ENCODE data around the gene PIGZ.
"Not testable (repeated sequence)": the region's sequence is repeated elsewhere in the genome, so short reads cannot be mapped to it uniquely, and the experiment has no call there.

Gene PIGZ

DNA sequence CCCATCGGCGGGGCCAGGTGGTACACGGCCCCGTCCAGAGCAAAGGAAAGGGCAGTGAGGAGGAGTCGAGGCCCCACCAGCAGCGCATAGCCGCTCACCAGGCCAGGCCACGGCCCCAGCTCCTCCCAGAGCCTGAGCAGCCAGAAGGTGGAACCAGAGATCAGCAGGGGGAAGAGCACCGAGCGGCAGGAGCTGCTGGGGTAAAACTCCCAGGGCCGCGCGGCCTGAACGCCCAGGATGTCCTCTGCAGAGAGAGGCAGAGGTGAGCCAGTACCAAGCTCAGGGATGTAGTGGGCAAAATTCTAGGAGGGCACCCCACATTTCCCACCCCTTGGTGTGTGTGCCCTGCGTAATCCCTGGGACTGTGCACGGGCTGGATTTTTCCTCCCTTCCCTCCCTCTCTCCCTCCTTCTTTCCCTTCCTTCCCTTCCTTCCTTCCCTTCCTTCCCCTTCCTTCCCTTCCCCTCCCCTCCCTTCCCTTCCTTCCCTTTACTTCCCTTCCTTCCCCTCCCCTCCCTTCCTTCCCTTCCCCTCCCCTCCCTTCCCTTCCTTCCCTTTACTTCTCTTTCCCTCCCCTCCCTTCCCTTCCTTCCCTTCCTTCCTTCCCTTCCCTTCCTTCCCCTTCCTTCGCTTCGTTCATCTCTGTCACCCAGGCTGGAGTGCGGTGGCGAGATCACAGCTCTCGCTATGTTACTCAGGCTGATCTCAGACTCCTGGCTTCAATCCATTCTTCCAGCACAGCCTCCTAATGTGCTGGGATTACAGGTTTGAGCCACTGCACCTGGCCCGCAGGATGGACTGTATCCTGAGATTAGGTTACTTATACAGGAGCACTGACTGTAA, 20.0 kb downstream of the PIGZ start:
- no peak for DNase-seq

DNA sequence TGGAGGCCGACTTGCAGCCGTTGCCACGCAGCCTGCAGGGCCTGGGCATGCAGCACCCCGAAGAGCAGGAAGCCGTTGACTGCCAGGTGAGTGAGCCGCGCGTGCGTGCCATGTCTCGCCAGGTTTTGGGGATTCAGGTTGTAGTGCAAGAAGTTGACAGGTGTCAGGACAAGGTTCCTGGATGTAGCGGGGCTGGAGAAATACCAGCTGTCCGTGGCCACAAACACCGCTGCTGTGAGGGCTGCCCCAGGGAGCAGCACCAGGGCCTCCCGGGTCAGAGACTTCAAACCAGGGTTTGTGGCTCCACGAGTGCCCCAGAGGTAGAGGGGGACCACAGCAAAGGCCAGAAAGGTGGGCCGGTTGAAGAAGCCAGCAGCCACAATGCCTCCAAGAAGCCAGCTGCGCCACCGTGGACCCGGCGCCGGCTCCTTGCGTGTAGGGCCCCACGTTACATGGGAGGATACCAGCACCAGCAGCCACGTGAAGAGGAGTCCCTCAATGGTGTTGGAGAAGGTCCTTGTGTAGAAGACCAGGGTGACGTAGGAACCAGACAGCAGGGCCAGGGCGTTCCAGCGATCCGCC, 20.7 kb downstream of the PIGZ start:
- DNase-seq, result no peak

DNA sequence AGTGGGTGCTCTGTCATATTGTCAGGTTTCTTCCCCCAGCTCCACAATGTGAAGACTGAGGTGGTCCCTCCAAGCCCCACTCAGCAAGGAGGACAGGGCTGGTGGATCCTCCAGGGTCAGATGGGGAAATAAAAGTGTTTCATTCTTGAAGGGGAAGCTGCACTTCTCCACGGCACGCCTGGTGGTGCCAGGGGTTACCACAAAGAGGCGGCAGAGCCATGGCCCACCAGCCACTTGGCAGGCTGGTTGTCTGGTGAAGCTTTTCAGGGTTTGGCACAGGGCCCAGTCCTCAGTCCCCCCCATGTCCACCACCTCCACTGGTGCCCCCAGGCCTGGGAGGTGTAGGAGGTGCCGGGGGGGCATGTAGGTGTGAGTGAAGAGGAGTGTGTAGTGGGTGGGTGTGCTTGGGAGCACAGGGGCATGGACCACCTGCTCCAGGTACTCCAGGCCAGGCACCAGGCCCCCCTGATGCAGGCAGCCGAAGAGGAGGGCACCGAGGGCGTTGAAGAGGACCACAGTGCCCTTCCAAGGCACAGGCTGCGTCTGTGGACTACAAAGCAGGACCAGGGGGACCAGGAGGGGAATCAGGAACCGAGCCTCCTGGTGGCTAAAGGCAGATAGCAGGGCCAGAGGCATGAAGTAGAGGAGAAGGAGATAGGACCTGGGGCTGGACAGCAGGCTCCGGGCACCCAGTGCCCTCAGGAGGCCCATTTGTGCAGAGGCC, 21.3 kb downstream of the PIGZ start:
- no peak for DNase-seq

DNA sequence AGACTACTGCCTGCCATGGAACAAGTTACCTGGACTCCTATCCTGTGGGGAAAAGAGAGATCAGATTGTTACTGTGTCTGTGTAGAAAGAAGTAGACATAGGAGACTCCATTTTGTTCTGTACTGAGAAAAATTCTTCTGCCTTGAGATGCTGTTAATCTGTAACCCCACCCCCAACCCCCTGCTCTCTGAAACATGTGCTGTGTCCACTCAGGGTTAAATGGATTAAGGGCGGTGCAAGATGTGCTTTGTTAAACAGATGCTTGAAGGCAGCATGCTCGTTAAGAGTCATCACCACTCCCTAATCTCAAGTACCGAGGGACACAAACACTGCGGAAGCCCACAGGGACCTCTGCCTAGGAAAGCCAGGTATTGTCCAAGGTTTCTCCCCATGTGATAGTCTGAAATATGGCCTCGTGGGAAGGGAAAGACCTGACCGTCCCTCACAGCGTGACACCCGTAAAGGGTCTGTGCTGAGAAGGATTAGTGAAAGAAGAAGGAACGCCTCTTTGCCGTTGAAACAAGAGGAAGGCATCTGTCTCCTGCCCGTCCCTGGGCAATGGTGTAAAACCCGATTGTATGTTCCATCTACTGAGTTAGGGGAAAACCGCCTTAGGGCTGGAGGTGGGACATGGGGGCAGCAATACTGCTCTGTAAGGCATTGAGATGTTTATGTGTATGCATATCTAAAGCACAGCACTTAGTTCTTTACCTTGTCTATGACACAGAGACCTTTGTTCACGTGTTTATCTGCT, 24.4 kb downstream of the PIGZ start:
- not testable (repeated sequence) for DNase-seq

DNA sequence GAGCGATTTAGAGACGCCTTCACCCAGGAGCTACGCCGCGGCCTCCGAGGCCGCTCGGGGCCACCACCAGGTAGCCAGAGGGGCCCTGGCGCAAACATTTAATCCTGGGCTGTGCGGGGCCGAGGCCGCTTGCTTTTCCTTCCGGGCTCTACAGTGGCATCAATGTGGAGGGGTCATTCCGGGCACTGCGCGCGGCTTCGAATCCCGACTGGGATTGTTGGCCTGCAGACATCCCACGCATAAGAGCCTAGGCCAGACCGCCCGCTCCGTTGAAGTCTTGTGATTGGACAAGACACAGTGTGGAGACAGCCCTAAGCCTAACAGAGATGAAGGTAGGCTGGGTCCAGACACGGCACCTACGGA, 25.7 kb downstream of the PIGZ start:
- DNase-seq, result peak; percentile 16

DNA sequence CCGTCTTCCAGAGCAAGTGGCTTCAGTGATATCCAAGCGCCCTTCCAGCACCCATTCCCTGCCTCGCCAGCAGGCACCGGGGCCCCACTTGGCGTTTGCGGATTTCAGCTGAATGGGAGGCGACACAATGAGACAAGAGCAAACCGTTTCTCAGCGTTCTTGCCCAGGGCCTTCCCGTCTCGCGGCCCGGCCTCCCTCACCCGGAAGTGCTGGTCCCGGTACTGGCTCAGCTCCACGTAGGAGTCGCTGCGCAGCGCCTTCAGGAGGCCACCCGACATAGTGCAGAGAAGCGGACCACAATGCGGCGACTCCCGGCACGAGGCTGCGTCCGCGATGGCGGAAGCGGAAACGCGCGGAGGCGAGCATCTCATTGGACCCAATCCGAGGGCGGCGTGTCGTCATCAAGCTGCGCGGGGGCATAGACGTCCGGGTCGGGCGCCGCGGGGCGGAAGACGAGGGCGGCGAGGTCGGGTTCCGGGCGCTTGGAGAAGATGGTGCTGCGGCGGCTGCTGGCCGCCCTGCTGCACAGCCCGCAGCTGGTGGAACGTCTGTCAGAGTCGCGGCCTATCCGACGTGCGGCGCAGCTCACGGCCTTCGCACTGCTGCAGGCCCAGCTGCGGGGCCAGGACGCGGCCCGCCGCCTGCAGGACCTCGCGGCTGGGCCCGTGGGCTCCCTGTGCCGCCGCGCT, 26.3 kb downstream of the PIGZ start, which contains the start of gene NCBP2:
NCBP2 (minus strand) TSS at position 303 of the 689 bp plus-strand sequence; CDS start at position 278, 25 bp downstream.
- peak; percentile 100 for DNase-seq

DNA sequence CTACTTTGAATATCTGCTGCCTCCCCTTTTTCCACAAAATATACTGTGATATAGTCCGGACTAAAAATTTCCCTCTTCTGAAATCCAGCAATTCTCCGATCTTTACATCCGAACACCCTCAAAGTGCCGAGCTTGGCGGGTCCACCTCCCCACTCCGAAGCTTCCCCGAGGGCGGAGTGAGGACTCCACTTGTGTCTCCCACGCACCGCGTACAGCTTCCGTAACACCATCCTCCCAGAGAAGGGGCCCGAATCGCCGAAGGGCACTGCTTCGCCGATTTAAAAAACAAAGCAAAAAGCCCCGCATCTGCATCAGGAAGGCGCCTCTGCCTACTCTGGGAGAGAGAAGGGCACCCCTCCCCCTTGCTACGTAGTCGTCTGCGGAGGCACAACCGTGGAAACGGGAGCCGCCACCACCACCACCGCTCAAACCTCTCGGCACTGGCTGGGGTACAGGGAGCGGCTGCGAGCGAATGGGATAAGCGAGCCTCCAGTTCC, 26.9 kb downstream of the PIGZ start:
- DNase-seq, result peak; percentile 70

DNA sequence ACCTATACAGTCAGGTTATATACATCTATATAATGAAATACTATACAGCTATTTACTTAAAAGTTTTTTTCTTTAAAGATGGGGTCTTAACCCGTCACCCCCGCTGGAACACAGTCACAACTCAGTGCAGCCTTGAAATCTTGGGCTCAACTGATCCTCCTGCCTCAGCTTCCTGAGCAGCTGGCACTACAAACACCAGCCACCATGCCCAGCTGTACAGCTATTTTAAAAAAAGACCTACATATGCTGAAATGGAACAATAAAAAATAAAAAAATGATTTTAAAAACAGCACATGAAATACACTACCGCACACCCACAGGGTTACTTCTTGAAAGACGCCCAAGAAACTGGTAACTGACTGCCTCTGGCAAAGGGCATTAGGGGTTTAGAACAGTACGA, 30.1 kb downstream of the PIGZ start:
- no peak for DNase-seq

DNA sequence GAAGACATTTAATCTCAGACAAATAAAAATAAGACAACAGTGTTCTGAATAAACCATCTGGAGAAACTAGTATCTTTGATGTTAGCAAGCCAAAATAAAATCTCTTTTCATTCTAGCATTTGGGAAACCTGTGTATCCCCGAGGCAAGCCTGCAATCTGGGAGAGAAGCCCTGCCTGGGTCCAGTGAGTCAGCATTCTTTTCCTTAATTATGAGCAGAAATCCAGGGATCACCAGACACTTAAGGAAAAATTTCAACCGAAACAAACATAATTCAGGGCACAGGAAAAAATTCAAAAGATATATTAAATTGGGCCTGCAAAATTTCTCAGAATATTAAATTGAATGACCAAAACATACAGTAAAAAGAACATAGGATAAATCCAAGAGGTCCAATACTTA, 30.5 kb downstream of the PIGZ start:
- DNase-seq, result no peak

DNA sequence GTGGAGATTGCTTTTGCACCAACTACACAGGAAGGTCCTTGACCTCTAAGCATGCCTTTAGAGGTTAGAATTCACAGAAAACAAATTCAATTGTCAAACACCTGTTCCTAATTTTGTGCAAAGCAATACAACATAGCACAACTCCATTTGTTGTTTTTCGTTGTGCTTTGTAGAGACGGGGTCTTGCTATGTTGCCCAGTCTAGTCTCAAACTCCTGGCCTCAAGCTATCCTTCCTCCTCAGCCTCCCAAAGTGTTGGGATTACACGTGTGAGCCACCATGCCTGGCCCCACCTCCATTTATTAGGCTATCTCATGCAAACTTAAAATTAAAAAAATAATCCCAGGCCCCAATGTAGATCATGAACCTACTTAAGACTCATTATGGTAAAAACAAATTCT, 32.3 kb downstream of the PIGZ start:
- no peak for DNase-seq

DNA sequence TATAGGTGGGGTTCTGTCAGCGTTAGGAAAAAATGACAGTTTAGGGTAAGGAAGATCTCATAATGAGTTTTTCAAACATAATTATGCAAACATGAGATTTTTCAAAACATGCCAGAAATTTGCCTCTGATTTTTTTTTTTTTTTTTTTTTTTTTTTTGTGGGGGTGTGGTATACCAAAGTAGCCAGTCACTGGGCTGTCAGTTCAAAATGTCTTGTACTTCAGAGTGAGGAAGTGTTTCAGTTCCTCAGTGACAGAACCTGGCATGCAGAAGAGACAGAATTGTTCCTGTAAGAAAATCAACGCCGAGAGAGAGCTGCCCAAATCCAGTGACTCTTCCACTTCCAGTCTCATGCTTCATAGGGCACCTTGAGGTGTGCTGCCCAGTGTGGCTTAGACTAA, 36.0 kb downstream of the PIGZ start:
- DNase-seq, result peak; percentile 16

DNA sequence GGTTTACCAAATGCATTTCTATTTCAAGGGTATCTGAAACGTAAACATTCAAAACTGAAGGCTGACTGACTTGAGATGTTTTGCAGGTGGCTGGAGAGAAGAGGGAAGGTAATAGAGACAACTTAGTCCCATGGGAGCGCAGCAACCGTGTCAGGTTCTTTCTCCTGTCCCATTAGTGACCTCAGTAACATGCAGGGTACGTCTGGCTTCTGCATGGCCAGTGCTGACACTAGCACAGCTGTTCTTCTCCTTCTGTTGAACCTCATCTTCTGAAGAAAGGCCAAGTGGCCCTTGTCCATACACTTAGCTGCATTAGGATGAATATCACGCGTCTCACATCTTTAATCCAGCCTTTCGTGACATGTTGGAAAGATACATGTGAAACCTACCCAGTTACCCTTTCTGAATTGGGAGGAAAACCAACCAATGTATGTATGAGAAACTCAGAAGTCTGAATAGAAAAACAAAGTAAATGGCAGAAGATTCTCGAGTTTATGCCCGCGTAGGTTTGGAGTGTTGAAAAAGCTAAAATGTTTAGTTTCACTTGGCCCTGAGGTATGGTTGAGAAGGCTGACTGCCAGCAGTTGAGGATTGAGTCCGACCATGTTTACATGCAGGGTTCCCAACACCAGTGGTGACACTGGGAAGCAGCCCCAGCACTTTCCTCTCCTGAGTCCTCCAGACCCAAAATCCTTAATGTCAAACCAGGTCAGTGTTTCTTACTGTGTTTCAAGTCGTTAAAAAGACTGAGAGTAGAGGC, 36.6 kb downstream of the PIGZ start:
- no peak for DNase-seq

DNA sequence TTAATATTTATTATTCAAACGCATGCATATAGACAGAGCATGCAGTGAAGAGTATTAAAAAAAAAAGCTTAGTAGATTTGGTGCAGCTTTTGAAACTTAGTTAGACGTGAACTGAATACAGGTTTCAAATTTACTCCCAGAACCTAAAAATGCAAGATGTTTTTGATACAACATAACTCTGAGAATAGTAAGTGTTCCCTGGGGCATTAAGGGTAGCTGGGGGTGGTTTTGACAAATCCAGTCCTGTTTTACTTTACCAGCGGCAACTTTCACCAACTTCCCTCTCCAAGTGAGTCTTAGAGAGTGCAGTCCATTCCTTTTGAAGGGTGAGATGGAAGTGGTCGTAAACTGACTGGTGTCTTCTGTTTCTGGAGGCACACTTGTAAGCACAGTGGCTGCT, 37.5 kb downstream of the PIGZ start:
- no peak for DNase-seq

DNA sequence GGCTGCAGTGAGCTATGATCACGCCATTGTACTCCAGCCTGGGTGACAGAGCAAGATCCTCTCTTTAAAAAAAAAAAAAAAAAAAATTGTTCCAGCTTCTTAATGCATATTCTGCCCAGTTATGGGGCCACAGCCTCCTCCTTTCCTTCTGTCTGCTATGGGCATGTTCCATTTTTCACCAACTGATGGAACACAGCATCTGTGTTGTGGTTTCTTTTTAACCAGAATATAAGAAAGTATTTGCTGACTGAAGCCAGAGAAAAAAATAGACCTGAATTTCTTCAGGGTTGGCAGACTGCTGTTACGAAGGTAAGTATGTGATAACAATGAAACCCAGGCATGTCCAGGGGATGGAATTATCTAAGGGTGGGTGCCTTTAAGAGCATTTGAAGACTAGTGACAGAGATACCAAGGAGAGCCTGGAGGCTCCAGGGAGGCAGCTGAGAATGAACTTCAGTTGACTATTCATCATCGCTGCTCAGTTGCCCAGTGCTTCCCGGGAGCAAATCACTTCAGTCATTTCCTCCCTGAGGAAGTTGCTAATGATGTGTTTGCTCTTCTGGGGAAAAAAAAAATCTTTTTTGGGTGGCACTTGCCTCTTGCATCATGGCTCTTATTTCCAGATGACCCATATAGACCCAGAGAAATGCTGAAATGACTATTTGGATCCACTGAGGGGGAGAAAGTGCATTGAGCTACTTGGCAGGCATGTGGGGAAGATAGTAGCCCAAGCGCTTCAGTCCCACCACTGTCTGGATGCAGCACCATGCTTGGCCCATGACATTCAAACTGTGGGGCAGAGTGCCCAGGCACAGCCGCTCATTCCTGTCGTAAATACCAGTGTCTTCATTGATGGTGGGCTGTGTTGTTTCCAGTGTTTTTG, 40.8 kb downstream of the PIGZ start:
- DNase-seq, result peak; percentile 49

DNA sequence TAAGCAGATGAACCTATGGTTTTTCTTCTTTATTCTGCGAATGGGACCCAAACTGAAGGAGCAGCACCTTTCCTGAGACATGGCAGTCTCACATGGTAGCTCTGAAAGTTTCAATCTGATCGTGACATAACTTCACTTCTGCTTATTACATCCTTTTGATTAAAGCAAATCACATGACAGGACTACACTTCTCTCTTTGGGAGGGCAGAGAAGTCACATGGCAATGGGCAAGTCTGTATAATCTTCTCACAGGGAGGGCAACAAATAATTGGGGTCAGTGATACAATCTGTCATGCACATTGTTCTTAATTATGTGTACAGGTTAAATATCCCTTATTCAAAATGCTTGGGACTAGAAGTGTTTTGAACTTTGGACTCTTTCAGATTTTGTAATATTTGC, 47.9 kb downstream of the PIGZ start:
- peak; percentile 52 for DNase-seq

DNA sequence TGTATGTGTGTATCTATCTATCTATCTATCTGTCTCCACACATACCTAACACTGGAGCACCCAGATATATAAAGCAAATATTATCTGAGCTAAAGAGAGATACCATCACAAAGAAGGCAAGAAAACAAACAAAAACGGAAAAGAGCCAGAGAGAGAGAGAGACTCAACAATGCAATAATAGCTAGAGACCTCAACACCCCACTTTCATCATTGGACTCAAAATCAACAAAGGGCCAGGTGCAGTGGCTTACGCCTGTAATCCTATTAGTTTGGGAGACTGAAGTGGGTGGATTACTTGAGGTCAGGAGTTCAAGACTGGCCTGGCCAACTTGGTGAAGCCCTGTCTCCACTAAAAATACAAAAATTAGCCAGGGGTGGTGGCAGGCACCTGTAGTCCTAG, 49.7 kb downstream of the PIGZ start:
- no peak for DNase-seq

DNA sequence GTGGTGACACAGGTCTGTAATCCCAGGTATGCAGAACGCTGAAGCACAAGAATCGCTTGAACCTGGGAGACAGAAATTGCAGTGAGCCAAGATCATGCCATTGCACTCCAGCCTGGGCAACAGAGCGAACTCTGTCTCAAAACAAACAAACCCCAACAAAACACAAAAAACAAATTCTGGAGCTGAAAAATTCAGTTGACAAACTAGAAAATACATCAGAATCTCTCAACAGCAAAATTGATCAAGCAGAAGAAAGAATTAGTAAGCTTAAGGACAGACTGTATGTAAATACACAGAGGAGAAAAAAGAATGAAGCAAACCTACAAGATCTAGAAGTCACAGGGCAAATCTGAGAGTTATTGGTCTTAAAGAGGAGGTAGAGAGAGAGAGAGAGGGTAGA, 51.6 kb downstream of the PIGZ start:
- DNase-seq, result no peak

DNA sequence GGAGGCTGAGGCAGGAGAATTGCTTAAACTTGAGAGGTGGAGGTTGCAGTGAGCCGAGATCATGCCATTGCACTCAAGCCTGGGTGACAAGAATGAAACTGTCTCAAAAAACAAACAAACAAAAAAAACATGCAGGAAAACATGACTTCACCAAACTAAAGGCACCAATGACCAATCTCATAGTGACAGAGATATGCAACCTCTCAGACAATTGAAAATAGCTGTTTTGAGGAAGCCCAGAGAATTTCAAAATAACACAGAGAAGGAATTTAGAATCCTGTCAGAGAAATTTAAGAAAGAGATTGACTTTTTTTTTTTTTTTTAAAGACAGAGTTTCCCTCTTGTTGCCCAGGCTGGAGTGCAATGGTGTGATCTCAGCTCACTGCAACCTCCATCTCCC, 52.4 kb downstream of the PIGZ start:
- peak; percentile 33 for DNase-seq

DNA sequence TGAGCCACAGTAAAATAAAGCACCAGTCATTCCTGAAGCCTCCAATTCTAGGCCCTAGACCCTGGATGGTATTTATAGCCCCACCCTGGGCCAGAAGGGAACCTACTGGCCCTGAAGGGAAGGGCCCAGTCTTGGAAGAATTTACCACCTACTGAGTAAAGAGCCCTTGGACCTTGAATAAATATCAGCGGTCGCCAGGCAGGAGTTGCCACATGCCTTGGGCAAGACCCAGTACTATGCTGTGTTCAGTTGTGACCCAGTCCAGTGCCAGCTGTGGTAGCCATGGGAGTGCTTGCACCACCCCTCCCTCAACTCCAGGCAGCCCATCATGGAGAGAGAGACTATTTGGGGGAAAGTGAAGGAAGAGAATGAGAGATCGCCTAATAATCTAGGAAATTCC, 53.3 kb downstream of the PIGZ start:
- DNase-seq, result no peak

DNA sequence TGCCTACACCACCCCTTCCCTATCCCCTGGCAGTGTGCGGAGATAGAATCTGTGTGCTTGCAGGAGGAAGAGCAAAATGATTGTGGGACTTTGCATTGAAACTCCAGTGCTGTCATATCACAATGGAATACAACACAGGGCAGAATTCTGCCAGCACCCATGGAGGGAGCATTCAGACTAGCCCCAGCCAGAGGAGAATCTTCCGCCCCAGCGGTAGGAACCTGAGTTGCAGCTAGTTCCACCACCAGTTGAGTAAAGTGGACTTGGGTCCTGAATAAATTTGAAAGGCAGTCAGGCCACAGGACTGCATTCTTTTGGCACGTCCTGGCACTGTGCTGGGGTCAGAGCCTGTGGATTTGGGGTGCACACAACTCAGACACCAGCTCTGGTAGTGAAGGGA, 53.8 kb downstream of the PIGZ start:
- DNase-seq, result no peak

DNA sequence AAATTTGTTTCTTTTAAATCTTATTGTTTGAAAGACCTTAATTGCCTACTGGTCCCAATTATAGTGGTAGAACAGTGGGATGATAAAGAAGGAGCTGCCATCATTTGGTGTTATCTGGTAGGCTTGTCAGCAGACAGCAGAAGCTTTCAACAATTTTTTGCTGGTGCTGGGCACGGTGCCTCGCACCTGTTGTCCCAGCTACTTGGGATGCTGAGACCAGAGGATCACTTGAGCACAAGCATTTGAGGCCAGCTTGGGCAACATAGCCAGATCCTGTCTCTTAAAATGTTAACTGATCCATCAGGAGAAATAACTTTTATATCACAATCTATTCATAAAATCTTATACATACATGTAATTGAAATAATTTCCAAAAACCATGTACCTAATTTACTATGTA, 64.9 kb downstream of the PIGZ start:
- no peak for DNase-seq
